HEK293T (cell line): ENCODE measurements around the gene TRIML1.

ENCODE experiments used
- ELF4 ChIP-seq: fragments of 450-650 bp; IDR thresholded peaks from 2 replicates; pipeline ENCODE4 v1.6.1; 2017; ENCODE audit warnings: antibody characterized with exemption
- ZNF384 ChIP-seq: fragments of 450-650 bp; IDR thresholded peaks from 2 replicates; pipeline ENCODE4 v1.6.1; 2016

GRCh38 chr4:188130355-188130754 lies 8.9 kb upstream of the TRIML1 start:
- TF ChIP-seq ZNF384 (no peak), ELF4 (no peak)
